Effector CD4-positive, alpha-beta T cell (primary cell): ENCODE data around the gene FANCC.
A peak's percentile ranks its signal among the peaks of the same experiment; 100 is the strongest.

Experiments
- DNase-seq: peaks from one replicate; pipeline ENCODE4 v3.0.0-alpha.2; 2020

Gene FANCC

GRCh38 chr9:95188459-95188858 is 129.1 kb downstream of the FANCC start:
- DNase-seq: no peak

- DNase-seq: no peak
Measured at GRCh38 chr9:95185956-95186355, 131.6 kb downstream of the FANCC start.

DNA sequence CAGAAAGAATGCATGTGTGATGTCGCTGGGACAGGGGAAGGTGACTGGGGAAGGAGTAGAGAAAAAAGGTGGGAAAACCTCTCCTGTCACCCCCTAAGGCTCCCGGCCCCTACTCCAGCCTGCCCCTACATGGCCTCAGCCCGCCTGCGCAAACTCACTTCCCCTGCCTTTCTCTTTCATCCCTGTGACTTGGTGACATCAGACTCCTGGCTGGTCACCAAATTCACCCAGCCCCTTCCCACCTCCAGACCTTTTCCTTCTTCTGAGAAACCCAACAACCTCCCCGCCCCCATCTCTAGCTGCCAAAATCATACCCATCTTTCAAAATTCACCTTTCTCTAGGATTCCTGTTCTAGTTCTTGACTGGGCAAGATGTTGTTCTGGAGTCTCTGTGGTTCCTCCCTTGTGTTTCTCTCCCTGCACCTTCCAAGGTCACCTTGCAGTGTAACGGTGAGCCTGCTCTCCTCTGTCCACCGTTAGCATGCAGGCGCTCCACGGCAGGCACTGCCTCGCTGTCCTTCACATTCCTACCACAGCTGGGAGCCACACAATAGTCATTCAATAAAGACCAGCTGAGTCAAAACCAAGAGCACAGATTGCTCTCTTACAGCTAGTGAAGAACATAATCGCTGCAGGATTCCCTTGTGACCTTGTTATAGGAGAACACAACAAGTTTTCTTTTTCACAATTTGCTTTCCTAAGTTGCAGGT is 134.5 kb downstream of the FANCC start:
- DNase-seq: no peak

DNA sequence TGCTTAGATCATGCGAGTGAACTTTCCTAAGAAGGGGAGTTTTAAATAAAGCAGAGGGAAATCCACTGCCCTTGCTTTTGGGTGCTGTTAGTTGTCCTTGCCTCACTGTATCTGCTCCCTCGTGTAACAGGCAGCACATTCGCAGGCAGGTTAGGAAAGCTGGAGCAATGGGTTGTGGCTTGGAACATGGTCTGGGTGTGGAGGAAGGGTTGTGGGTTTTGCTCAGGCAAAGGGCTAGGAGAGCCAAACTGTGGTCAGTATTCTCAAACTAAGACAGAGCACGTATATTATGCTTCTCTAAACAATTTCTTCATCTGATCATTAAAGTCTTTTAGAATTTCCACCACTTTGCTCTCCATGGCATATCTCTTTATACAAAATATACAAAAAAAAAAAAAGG is 135.7 kb downstream of the FANCC start:
- no peak for DNase-seq

GRCh38 chr9:95181226-95181818 is 136.2 kb downstream of the FANCC start:
- no peak for DNase-seq

- DNase-seq: no peak
Measured at GRCh38 chr9:95177617-95178016, 139.9 kb downstream of the FANCC start.

GRCh38 chr9:95176755-95177319 is 140.7 kb downstream of the FANCC start:
- DNase-seq: no peak

GRCh38 chr9:95175523-95175922 is 142.0 kb downstream of the FANCC start:
- DNase-seq: no peak

DNA sequence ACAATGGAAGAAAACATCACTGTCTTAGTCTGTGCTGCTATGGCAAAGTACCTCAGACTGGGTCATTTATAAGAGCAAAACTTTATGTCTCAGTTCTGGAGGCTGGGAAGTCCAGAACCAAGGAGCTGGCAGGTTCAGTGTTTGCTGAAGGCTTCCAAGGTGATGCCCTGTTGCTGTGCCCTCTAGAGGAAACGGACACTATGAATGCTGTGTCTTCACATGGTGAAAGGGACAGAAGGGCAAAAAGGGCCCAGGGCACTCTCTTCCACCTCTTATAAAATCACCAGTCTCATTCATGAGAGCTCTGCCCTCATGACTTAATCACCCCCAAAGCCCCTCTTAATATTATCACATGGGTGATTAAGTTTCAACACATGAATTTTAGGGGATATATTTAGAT is 143.5 kb downstream of the FANCC start:
- DNase-seq: no peak

DNA sequence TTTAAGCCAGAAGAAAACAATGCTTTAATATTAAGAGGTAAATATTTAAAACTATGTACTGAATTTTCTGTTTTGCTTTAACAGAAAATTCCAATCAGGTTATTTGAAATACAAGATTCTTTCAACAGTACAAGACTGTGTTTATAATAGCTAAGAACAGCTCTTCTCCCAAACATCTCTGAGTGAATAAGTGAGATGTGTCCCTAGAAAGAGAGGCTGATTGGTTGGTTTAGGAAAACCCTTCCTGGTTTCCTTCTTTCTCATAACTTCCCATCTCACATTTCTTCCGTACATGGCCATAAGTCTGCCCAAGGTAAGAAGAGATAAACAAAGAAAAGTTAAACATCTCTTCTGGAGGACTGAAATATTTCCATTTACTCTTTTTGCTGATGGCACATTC is 145.9 kb downstream of the FANCC start:
- no peak for DNase-seq

DNA sequence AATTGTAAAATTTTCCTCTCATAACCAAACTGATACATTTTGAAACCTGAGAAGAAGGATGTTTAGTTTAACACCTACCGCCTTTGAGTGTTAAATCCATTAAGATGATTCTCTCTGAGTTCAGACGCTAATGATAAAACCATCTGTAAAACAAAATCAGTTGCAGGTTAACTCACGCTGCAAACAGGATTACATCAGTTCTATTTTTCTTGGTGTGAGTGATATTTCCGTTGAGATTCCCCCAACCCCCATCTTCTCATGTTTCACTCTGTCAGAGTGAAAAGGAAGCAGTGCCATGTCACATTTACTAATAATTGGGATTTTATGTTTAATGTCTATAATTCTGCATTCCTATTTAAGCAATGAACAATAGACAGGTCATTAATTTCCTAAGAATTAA is 146.5 kb downstream of the FANCC start:
- DNase-seq: no peak

- peak; percentile 44 for DNase-seq
Measured at GRCh38 chr9:95167998-95168397, 149.5 kb downstream of the FANCC start.

DNA sequence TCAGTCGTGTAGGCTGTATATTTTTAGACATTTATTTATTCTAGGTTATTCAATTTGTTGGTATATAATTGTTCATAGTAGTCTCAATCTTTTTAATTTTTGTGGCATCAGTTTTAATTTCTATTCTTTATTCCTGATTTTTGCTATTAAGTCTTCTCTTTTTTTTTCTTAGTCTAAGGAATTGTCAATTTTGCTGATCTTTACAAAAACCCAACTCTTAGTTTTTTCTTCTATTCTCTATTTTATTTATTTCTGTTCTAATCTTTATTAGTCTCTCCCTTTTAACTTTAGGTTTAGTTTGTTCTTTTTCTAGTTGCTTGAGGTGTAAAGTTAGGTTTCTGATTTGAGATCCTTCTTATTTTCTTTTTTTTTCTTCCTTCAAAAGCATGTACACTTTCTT is 152.5 kb downstream of the FANCC start:
- no peak for DNase-seq

DNA sequence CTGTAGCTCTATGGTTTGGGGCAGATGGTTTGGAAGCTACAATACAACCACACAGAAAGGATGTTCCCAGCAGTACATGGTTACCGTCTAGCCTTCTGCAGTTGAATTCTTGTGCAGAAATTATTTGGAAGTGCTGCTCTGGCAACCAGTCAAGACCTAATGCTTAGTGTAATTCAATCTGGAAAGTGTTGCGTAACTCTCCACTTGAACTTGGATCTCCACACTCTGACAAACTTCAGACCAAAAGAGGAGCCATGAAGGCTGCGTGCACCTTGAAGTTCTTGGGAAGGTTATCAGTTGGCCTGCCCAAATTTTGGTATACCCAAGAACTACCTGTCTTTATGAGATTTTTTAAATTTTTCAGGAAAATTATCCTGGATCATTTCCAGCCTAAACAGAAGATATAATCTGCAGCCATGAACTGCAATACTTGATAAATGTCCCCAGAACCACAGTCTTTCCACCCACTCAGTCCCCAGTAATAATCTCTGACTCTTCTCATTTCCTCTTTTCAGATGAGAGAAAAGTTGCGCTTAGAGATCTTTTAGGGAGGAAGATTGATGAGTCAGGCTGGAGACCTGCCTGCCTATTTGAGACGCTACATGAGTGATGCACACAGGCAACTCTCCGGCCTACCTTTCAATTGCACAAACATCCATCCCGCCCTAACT is 159.9 kb downstream of the FANCC start:
- DNase-seq: no peak

DNA sequence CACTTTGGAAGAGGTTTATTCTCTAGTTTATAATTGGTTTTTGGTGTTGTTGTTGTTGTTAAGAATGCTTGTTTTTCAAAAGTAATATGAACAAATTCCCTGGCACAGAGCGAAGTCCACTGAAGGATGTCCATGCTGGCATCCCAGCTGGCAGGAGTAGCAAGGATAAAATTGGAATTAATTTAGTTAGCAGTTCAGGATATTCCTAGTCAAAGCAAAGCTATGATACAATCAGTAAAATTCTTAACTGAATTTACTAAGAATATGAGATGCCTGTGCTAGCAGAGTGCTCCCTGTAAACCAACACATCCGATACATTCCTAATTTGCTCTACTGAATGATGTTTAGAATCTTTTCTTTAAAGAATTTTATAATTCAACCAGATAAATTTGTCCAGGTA is 161.4 kb downstream of the FANCC start:
- DNase-seq: no peak

DNA sequence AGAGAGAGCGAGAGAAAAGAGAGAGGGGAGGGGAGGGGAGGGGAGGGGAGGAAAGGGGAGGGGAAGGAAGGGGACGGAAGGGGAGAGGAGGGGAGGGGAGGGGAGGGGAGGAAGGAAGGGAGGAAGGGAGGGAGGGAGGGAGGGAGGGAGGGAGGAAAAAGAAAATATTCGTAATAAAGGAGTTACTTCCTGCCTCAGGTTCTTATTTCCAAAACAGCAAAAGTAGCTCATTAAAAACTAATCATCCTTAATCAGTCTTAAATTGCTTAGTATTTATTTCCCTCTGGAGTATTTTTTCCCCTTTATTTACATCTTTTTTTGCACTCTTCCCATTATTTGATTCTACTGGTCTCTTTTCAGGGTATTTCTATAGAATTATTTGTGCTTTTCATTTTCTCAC is 162.3 kb downstream of the FANCC start:
- DNase-seq: no peak

DNA sequence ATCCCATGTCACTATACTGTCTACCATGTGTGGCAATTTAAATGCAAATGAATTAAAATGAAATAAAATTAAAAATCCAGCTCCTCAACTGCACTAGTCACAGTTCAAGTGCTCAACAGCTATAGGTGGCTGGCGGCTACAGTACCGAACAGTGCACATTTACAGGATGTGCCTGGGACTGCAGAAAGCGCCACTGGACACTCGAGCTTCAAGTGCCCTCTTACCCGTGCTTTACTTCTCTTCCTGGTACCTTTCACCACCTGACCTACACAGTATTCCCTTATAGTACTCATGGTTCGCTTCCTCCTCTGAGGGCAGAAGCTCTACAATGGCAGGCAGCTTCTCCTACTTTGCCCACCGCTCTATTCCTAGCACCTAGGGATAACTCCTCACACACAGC is 166.6 kb downstream of the FANCC start:
- DNase-seq: no peak

- no peak for DNase-seq
Measured at GRCh38 chr9:95148208-95148520, 169.3 kb downstream of the FANCC start.

DNA sequence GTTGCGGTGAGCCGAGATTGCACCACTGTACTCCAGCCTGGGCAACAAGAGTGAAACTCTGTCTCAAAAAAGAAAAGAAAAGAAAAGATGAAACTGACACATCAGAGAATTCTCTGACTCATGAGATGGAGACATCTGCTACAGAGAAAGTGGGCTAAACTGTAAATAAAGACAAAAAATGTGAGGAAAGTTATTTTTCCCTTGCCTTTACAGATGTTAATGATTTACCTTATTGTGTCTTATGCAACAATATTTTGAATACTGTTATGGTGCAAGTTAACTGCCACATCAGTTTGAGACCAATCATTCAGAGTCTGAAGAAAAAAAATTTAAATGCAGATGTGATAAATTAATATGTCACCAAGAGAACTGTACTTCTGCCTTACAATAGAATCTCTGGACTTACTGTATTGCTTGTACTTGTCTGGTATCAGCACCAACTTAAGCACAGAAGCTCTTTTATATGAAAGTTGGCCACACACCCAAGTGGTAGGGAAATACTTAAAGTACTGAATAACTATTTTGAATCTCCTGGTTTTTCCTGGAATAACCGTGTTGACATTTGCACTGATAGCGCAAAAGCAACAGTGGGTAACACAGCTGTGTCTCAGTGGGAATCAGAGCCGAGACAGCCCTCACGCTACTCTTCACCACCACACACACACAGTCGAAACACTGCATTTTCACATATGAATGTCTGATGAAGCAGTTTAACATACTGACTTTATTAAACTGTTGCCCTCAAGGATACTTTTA is 169.9 kb downstream of the FANCC start:
- DNase-seq: no peak

DNA sequence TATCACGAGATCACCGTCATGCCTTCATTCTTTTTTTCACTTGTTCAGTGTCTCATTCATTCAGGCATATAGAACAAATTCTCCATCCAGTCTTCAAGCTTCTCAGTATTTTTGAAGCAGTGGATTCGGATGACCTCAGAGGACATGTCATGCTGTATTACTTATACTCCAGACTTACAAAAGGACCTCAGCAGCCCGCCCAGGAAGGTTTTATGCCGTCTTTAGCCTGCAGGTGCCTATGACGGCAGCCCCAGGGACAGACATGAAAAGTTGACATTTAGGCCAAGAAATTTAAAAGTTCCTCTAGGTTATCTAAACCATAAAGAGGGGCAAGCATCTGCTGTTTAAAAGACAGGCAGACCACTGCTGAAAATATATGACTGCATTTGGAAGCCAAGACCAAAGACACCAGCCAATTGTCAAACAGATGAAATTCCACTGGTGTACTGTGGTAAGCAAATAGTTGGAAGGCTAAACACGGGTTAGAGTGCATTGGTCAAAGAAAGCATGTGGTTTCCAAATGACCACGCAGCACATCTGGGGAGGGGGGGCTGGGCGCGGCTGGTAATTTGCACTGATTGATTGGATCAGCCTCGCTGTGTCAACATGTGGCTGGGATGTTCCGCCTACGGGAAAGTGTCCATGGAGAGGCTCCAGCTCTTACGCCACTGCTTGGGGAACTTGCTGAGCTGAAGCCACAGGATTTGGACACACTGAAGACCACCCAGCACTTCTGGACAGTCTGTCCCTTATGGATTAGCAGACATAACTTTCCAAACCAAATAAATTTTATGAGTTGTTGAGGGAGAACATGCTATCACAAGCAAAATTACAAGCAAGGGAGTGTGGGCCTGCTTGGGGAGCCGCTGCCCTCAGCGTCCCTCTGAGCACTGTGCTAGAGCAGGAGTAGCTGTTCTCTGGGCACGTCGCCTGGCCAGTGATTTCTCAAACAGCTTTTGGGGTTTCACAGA is 173.6 kb downstream of the FANCC start:
- DNase-seq: no peak

DNA sequence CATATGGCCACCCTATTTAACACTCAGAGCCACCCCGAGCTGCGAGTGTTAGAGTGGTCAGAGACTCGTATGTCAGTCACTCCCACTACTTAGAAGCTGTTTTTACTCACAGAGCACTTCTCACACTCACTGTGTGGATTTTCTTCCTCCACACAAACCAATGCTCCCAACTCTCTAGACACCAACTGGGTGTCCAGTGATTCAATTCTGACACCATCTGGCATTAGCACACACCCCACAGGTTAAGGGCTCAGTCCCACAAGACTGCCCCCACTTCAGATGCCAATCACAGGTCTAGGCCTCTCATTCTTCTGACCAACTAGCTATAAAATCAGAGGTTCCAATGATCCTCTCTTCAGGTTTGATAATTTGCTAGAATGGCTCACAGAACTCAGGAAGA is 174.8 kb downstream of the FANCC start:
- DNase-seq: no peak

DNA sequence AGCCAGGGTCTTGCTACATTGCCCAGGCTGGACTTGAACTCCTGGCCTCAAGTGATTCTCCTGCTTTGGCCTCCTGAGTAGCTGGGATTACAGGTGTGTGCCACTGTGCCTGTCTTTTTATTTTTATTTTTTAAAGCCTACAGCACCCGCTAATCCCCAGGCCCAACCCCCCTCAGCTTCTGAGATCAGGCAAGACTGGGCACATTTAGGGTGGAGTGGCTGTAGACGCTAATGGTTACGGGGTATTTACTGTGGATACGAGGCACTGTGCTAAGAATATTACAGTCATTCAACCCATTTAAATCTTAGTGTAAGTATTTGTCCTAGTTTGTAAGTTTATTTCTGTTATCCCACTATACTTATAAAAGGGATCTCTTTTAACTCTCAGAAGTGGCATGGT is 175.2 kb downstream of the FANCC start:
- DNase-seq: no peak
